B cell (primary cell): ENCODE results near the gene CNGB1.

Experiments used
- CTCF ChIP-seq: fragments of 200-600 bp; IDR thresholded peaks from one replicate; pipeline ENCODE4 v1.8.0; 2022; ENCODE audit warnings: antibody characterized with exemption, mild to moderate bottlenecking
- EZH2 ChIP-seq: IDR thresholded peaks from 2 replicates; pipeline ENCODE4 v1.6.1; 2012; ENCODE audit warnings: borderline replicate concordance, low read depth, mild to moderate bottlenecking, moderate library complexity, low read length; ENCODE audit not compliant: insufficient read depth, poor library complexity, severe bottlenecking

- no peak for TF ChIP-seq CTCF
- TF ChIP-seq EZH2 = no peak
Observed at GRCh38 chr16:57846078-57846697, 124.7 kb downstream of the CNGB1 start.
